Endothelial cell of umbilical vein (primary cell): ENCODE results near the gene TAF8. TPM values are rescaled to one million over a fixed set of nuclear protein-coding genes. Genes with fewer than 3 reads are reported as not detected.

Experiments used
- BruUV-seq: library from RNA; stranded (reverse); fragments of 400-500 nt; replicated peaks from 2 replicates; lab custom pipeline; 2021; lab: Mats Ljungman, UMichigan
- CTCF ChIA-PET: fragments of 300-600, 350-600 bp; sonication (Branson Sonifier 250); formaldehyde crosslinking; loops from one replicate; lab custom pipeline; 2021; ENCODE audit warnings: antibody characterized with exemption, inconsistent platforms; lab: Charles Lee
- POLR2A ChIA-PET: fragments of 300-600, 350-600 bp; sonication (Branson Sonifier 250); formaldehyde crosslinking; loops from one replicate; lab custom pipeline; 2021; ENCODE audit warnings: antibody characterized with exemption, inconsistent platforms; lab: Charles Lee
- DNase-seq: peaks from one replicate; pipeline ENCODE4 v3.0.0-alpha.2; 2011; ENCODE audit warnings: low read depth, low spot score
- FAIRE-seq: peaks from 2 replicates; lab custom pipeline; 2011; peaks lifted over from hg19 to GRCh38; lab: Jason Lieb, UNC
- H2AFZ ChIP-seq: 2 replicates; pipeline ENCODE4 v1.6.0; 2012; ENCODE audit warnings: low read depth, low read length, control low read depth, inconsistent platforms
- H3K27ac ChIP-seq: 2 replicates; pipeline ENCODE4 v1.5.1; 2011; ENCODE audit warnings: low read depth, mild to moderate bottlenecking, control low read depth, low read length, moderate library complexity; ENCODE audit not compliant: insufficient read depth
- H3K27me3 ChIP-seq, 2 experiments: 2 replicates each; pipeline versions ENCODE4 v1.6.0 to v1.6.1; 2011; ENCODE audit warnings: low read length in 2 of 2, mixed read lengths in 1 of 2; ENCODE audit not compliant: control insufficient read depth in 2 of 2, insufficient read depth in 2 of 2
- H3K36me3 ChIP-seq, 2 experiments: 2 replicates in 1 of 2; 3 replicates in 1 of 2; pipeline ENCODE4 v1.5.1; 2011; ENCODE audit warnings: low read length in 2 of 2, mild to moderate bottlenecking in 1 of 2, moderate library complexity in 1 of 2; ENCODE audit not compliant: control insufficient read depth in 2 of 2, insufficient read depth in 2 of 2; ENCODE audit errors: extremely low read depth in 1 of 2
- H3K4me1 ChIP-seq: 3 replicates; pipeline ENCODE4 v1.5.1; 2011; ENCODE audit warnings: mild to moderate bottlenecking, low read length; ENCODE audit not compliant: control insufficient read depth, insufficient read depth; ENCODE audit errors: extremely low read depth
- H3K4me2 ChIP-seq: 2 replicates; pipeline ENCODE4 v1.6.1; 2011; ENCODE audit warnings: low read length, control low read depth, mixed read lengths; ENCODE audit not compliant: insufficient read depth
- H3K4me3 ChIP-seq, 3 experiments: fragments of 200-600 bp in 1 of 3; sonication (generic), shearing (Covaris generic) in 1 of 3; replicated peaks in 1 of 3; 2 replicates each; pipeline ENCODE4 v1.5.1; 2011 to 2016; ENCODE audit warnings: control low read depth in 3 of 3, low read length in 3 of 3, mild to moderate bottlenecking in 2 of 3, inconsistent platforms in 1 of 3, low read depth in 1 of 3, moderate library complexity in 1 of 3; ENCODE audit not compliant: insufficient read depth in 1 of 3
- H3K79me2 ChIP-seq: 2 replicates; pipeline ENCODE4 v1.6.0; 2012; ENCODE audit warnings: low read length, inconsistent platforms; ENCODE audit not compliant: control insufficient read depth, insufficient read depth
- H3K9ac ChIP-seq: replicated peaks from 2 replicates; pipeline ENCODE3; 2011; ENCODE audit warnings: low read length, control low read depth; ENCODE audit not compliant: insufficient read depth; ENCODE audit errors: extremely low read depth
- H3K9me1 ChIP-seq: replicated peaks from 3 replicates; pipeline ENCODE4 v1.6.0; 2011; ENCODE audit warnings: mild to moderate bottlenecking, low read length; ENCODE audit not compliant: control insufficient read depth, insufficient read depth; ENCODE audit errors: extremely low read depth
- H3K9me3 ChIP-seq: replicated peaks from 2 replicates; pipeline ENCODE4 v1.5.1; 2012; ENCODE audit warnings: low read length, inconsistent platforms; ENCODE audit not compliant: control insufficient read depth, insufficient read depth
- H4K20me1 ChIP-seq: replicated peaks from 2 replicates; pipeline ENCODE3; 2011; ENCODE audit warnings: mild to moderate bottlenecking, low read length; ENCODE audit not compliant: control insufficient read depth, insufficient read depth; ENCODE audit errors: extremely low read depth
- CTCF ChIP-seq, 2 donors: IDR thresholded peaks; 1 replicate in 1 of 2; 2 replicates in 1 of 2; pipeline ENCODE4 v1.5.1; 2011; ENCODE audit warnings: low read length in 2 of 2, mild to moderate bottlenecking in 2 of 2, moderate library complexity in 2 of 2, control low read depth in 1 of 2, inconsistent platforms in 1 of 2, low read depth in 1 of 2; ENCODE audit not compliant: insufficient read depth in 1 of 2; ENCODE audit errors: extremely low read depth in 1 of 2
- EZH2 ChIP-seq: IDR thresholded peaks from 2 replicates; pipeline ENCODE4 v1.6.1; 2012; ENCODE audit warnings: borderline replicate concordance, low read depth, mild to moderate bottlenecking, moderate library complexity, low read length, inconsistent platforms; ENCODE audit not compliant: severe bottlenecking
- FOS ChIP-seq: IDR thresholded peaks from 2 replicates; pipeline ENCODE4 v1.6.1; 2011; ENCODE audit warnings: mild to moderate bottlenecking, low read length, moderate library complexity, borderline replicate concordance; ENCODE audit not compliant: insufficient read depth
- GATA2 ChIP-seq: IDR thresholded peaks from 2 replicates; pipeline ENCODE4 v1.7.0; 2011; ENCODE audit warnings: low read depth, mild to moderate bottlenecking, moderate library complexity, mixed read lengths, low read length; ENCODE audit not compliant: insufficient read length, insufficient read depth
- JUN ChIP-seq: IDR thresholded peaks from 2 replicates; pipeline ENCODE4 v1.6.1; 2011; ENCODE audit warnings: borderline replicate concordance, low read depth; ENCODE audit not compliant: insufficient read length, insufficient read depth
- MAX ChIP-seq: IDR thresholded peaks from 2 replicates; pipeline ENCODE4 v1.6.1; 2011; ENCODE audit not compliant: insufficient read depth, insufficient read length
- MYC ChIP-seq: IDR thresholded peaks from one replicate; pipeline ENCODE4 v1.6.1; 2011; ENCODE audit warnings: mild to moderate bottlenecking, low read depth, low read length
- POLR2A ChIP-seq: IDR thresholded peaks from 2 replicates; pipeline ENCODE4 v1.6.1; 2012; ENCODE audit warnings: low read depth, mild to moderate bottlenecking, control low read depth, low read length
- POLR2AphosphoS5 ChIP-seq: IDR thresholded peaks from 2 replicates; pipeline ENCODE4 v1.6.1; 2012; ENCODE audit warnings: low read depth, mild to moderate bottlenecking, control low read depth, low read length, moderate library complexity; ENCODE audit not compliant: insufficient read depth
- dilution Hi-C: fragments of 300-500 bp; cut with MboI; formaldehyde crosslinking; loops from one replicate; pipeline ENCODE4 v1.15.0; 2019; ENCODE audit warnings: low sequenced_read_pairs; ENCODE audit not compliant: extremely low pct_ligation_motif_present
- intact Hi-C: fragments of 100-400 bp; cut with micrococcal nuclease; formaldehyde crosslinking; loops from one replicate; pipeline ENCODE4 v1.10.0; 2022
- polyA plus RNA-seq, 4 experiments: library from polyadenylated mRNA; depleted of rRNA in 3 of 4; stranded (reverse) in 3 of 4; unstranded in 1 of 4; fragments of >200 nt; gene quantifications; 2 replicates each; pipeline versions ENCODE4 v1.2.1 to v1.2.3, GENCODE V29; 2011 to 2012; ENCODE audit warnings: missing spikeins in 1 of 4
- total RNA-seq: library from RNA; stranded (reverse); gene quantifications from 2 replicates; pipeline ENCODE4 v1.2.3, GENCODE V29; 2021

Gene TAF8
- total and polyA plus RNA-seq, 2 donors (not counting 3 experiments of a cell fraction or from before 2014, with no cell fraction given): 32.9 to 45.4 TPM

GRCh38 chr6:42112351-42112750 is 62.0 kb downstream of the TAF8 start:
- Histone ChIP-seq H3K27me3 (peaks cover 0 to 3% of the 10 kb centered on the region in 2 experiments), H4K20me1 (no peaks in the 10 kb centered on the region), H3K4me1 (no peaks in the 10 kb centered on the region), H3K27ac (no peak overlapping the region), H3K9me1 (no peaks in the 10 kb centered on the region), H3K9me3 (no peaks in the 10 kb centered on the region), H3K79me2 (no peaks in the 10 kb centered on the region), H3K36me3 (no peaks in the 10 kb centered on the region), H3K9ac (no peak overlapping the region), H3K4me2 (no peak overlapping the region), H2AFZ (no peak overlapping the region), H3K4me3 (no peak overlapping the region)
- no TSS peak for BruUV-seq
- intact Hi-C loops (no loop called here), dilution Hi-C loops (no loop called here)
- DNase-seq: no peak
- POLR2A ChIA-PET: no interaction called here
- TF ChIP-seq GATA2: no peak
- TF ChIP-seq CTCF (IDR thresholded peaks at IDR 0.05; ENCODE audit: extremely low read depth in 1 of 2, insufficient read depth in 1 of 2, low read depth in 1 of 2, low read length in 2 of 2): no peak
- no peak for TF ChIP-seq POLR2A
- no peak for TF ChIP-seq EZH2
- TF ChIP-seq FOS: no peak
- TF ChIP-seq JUN: no peak
- no peak for TF ChIP-seq MYC
- no peak for TF ChIP-seq MAX
- no peak for TF ChIP-seq POLR2AphosphoS5
- CTCF ChIA-PET: interaction anchor here (1.1 to 2.7 kb wide), 3 partner anchors 9 to 102 kb away, joined by 3 to 13 read pairs (median 3); no protein-coding TSS in a partner anchor
- FAIRE-seq: no peak
